Mammary microvascular endothelial cell (primary cell): Measurements from ENCODE around the gene CBR4. TPM values are rescaled to one million over a fixed set of nuclear protein-coding genes. Genes with fewer than 3 reads are reported as not detected.

Source experiments
- total RNA-seq: library from RNA; depleted of rRNA; stranded (reverse); fragments of >200 nt; gene quantifications from 2 replicates; pipeline ENCODE4 v1.2.3, GENCODE V29; 2015

Gene CBR4
- 11.2 and 15.4 TPM in 2 replicates for total RNA-seq

DNA sequence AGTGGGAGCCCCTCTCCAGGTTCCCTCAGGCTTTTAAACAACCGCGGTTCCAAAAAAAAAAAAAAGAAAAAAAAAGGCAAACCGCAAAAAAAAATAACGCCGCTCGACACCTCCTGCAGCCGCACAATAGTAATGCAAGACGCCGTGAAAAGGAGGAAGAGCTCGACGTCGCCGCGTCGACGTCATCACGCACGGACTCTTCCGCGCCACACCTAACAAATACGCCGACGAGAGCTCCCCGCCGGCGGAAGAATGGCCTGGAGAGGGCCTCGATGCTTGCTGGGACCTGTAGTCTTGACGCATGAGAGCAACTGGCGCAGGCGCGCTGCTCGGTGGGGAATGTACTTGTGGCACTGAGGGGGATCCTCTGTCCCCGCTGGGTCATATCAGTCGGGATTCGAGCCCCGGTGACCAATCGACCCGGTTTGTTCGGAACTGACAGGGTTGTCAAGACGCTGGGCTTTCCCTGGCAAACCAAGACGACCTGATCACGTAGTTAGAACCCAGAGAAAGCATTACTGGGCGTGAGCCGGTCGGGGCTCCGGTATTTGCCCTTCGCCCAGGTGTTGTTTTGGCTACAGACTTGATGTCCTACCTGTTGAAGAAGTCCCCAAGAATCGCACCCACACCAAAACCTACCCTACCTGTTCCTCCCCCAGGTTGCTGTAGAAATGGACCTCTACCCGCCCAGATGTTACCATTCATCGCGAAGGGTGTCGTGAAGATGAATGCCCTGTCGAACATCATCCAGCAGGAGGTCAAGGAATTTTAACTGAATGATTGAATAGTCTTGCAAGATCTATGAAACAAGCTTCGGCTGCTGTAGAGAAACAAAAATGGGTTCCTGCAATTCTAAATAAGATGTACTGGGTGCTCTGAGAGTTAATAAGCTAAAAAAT, at the start of gene CBR4:
Gene CBR4 (minus strand): TSS at position 131 of the 899 bp plus-strand sequence. CDS start 166 bp downstream, outside the sequence.

